Neural progenitor cell (in vitro differentiated cells): ENCODE data around the gene IER3IP1.

ENCODE experiments used
- EZH2 ChIP-seq: fragments of 200-600 bp; sonication (generic); IDR thresholded peaks from 2 replicates; pipeline ENCODE4 v1.6.1; 2017; ENCODE audit warnings: antibody characterized with exemption, mild to moderate bottlenecking, moderate library complexity
- TF ChIP-seq, protein P1 (sequence below): fragments of 200-600 bp; sonication (generic); IDR thresholded peaks from 2 replicates; pipeline ENCODE4 v1.5.1; 2017; ENCODE audit warnings: antibody characterized with exemption, mild to moderate bottlenecking

DNA sequence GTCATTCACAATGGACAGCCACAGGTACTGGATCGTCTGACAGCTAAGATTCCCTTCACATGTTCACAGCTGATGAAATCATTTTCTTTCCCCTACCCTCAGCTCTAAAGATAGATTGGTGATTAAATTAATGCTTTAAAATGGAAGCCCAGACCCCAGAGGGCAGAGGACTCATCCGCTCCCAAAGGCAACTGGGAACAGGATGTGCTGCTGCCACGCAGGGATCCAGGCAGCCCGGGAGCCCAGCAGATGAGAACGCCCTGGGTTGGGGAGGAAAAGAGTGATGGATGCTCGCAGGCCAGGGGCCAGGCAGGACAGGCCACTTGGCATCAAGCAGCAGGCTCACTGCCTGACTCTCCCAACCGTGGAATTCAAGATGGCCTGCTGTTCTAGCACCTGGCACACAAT is 67.2 kb downstream of the IER3IP1 start:
- TF ChIP-seq, protein P1, sequence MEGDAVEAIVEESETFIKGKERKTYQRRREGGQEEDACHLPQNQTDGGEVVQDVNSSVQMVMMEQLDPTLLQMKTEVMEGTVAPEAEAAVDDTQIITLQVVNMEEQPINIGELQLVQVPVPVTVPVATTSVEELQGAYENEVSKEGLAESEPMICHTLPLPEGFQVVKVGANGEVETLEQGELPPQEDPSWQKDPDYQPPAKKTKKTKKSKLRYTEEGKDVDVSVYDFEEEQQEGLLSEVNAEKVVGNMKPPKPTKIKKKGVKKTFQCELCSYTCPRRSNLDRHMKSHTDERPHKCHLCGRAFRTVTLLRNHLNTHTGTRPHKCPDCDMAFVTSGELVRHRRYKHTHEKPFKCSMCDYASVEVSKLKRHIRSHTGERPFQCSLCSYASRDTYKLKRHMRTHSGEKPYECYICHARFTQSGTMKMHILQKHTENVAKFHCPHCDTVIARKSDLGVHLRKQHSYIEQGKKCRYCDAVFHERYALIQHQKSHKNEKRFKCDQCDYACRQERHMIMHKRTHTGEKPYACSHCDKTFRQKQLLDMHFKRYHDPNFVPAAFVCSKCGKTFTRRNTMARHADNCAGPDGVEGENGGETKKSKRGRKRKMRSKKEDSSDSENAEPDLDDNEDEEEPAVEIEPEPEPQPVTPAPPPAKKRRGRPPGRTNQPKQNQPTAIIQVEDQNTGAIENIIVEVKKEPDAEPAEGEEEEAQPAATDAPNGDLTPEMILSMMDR = no peak
- no peak for TF ChIP-seq EZH2
